ENCODE results near the gene PARS2.

PARS2 gene

GRCh38 chr1:54764133-54764921 lies at the start of gene PARS2:
TSS of gene PARS2 (minus strand) at chr1:54764523. CDS start at chr1:54759161, 5,362 bp downstream.
- in situ Hi-C loops (cut with MboI; ENCODE audit: low sequenced_read_pairs) = no loop called here

- in situ Hi-C loops (cut with MboI; ENCODE audit: low sequenced_read_pairs) = no loop called here
Observed at GRCh38 chr1:54814126-54814498, 49.8 kb upstream of the PARS2 start.

- in situ Hi-C loops (cut with MboI; ENCODE audit: low sequenced_read_pairs) = no loop called here
Observed at GRCh38 chr1:54813485-54814125, 49.3 kb upstream of the PARS2 start.

GRCh38 chr1:54812801-54813484 lies 48.6 kb upstream of the PARS2 start:
- in situ Hi-C loops (cut with MboI; ENCODE audit: low sequenced_read_pairs) = no loop called here

- in situ Hi-C loops (cut with MboI; ENCODE audit: low sequenced_read_pairs) = no loop called here
Observed at GRCh38 chr1:54811739-54812655, 47.7 kb upstream of the PARS2 start.

GRCh38 chr1:54811066-54811465 lies 46.7 kb upstream of the PARS2 start:
- in situ Hi-C loops (cut with MboI; ENCODE audit: low sequenced_read_pairs) = no loop called here

- in situ Hi-C loops (cut with MboI; ENCODE audit: low sequenced_read_pairs) = no loop called here
Observed at GRCh38 chr1:54810153-54810942, 46.0 kb upstream of the PARS2 start.

- in situ Hi-C loops (cut with MboI; ENCODE audit: low sequenced_read_pairs) = no loop called here
Observed at GRCh38 chr1:54809496-54810074, 45.3 kb upstream of the PARS2 start.

- in situ Hi-C loops (cut with MboI; ENCODE audit: low sequenced_read_pairs) = no loop called here
Observed at GRCh38 chr1:54808443-54809207, 44.3 kb upstream of the PARS2 start.

- in situ Hi-C loops (cut with MboI; ENCODE audit: low sequenced_read_pairs) = no loop called here
Observed at GRCh38 chr1:54807756-54808155, 43.4 kb upstream of the PARS2 start.

GRCh38 chr1:54806931-54807611 lies 42.7 kb upstream of the PARS2 start:
- in situ Hi-C loops (cut with MboI; ENCODE audit: low sequenced_read_pairs) = no loop called here

- in situ Hi-C loops (cut with MboI; ENCODE audit: low sequenced_read_pairs) = no loop called here
Observed at GRCh38 chr1:54805981-54806381, 41.7 kb upstream of the PARS2 start.

- in situ Hi-C loops (cut with MboI; ENCODE audit: low sequenced_read_pairs) = no loop called here
Observed at GRCh38 chr1:54805466-54805865, 41.1 kb upstream of the PARS2 start.

- in situ Hi-C loops (cut with MboI; ENCODE audit: low sequenced_read_pairs) = no loop called here
Observed at GRCh38 chr1:54804471-54805132, 40.3 kb upstream of the PARS2 start.

- in situ Hi-C loops (cut with MboI; ENCODE audit: low sequenced_read_pairs) = no loop called here
Observed at GRCh38 chr1:54803761-54804470, 39.6 kb upstream of the PARS2 start.

- in situ Hi-C loops (cut with MboI; ENCODE audit: low sequenced_read_pairs) = no loop called here
Observed at GRCh38 chr1:54800899-54801759, 36.8 kb upstream of the PARS2 start, which contains the start of gene TTC22. TSS of gene TTC22 (minus strand) at chr1:54801323. CDS start at chr1:54801163, 160 bp downstream.

Data from HL-60/S4 treated with retinoic acid at 250 ng/mL for 4 days and 3 days (cell line).